GM12891 (cell line): ENCODE results near the gene SLC8A3.

Source experiments
- POLR2A ChIP-seq: IDR thresholded peaks from 2 replicates; pipeline ENCODE4 v1.6.1; 2011; ENCODE audit warnings: low read depth, low read length, control low read depth
- POLR2AphosphoS5 ChIP-seq: IDR thresholded peaks from 2 replicates; pipeline ENCODE4 v1.6.1; 2011; ENCODE audit warnings: low read depth, low read length, control low read depth

- TF ChIP-seq POLR2A (no peak), POLR2AphosphoS5 (no peak)
Measured at GRCh38 chr14:70100071-70100470, 88.7 kb downstream of the SLC8A3 start.
